Hindlimb muscle (tissue), 1 donor: Measurements from ENCODE around the gene TULP1. TPM values are rescaled to one million over a fixed set of nuclear protein-coding genes. Genes with fewer than 3 reads are reported as not detected.

ENCODE experiments used
- DNase-seq: peaks from one replicate; pipeline ENCODE4 v3.0.0-alpha.2; 2013
- polyA plus RNA-seq: library from polyadenylated mRNA; unstranded; fragments of 120-200 nt; gene quantifications from one replicate; pipeline ENCODE4 v1.2.1, GENCODE V29; 2013; ENCODE audit not compliant: insufficient read length

Gene TULP1
- polyA plus RNA-seq, 1 donor, result 1.9 TPM

- DNase-seq, result no peak
These were observed 29.6 kb downstream of the TULP1 start for GRCh38 chr6:35483062-35483461.

- no peak for DNase-seq
These were observed 31.5 kb downstream of the TULP1 start for GRCh38 chr6:35481226-35481625.

GRCh38 chr6:35480176-35480575, 32.5 kb downstream of the TULP1 start:
- no peak for DNase-seq

- DNase-seq, result no peak
These were observed 34.4 kb downstream of the TULP1 start for GRCh38 chr6:35478259-35478658.

GRCh38 chr6:35477551-35478179, 35.0 kb downstream of the TULP1 start:
- no peak for DNase-seq

- DNase-seq, result no peak
These were observed 35.7 kb downstream of the TULP1 start for GRCh38 chr6:35477028-35477427.

- DNase-seq, result no peak
These were observed 36.7 kb downstream of the TULP1 start for GRCh38 chr6:35476004-35476403.

GRCh38 chr6:35475573-35475972, 37.1 kb downstream of the TULP1 start:
- no peak for DNase-seq

GRCh38 chr6:35474942-35475570, 37.6 kb downstream of the TULP1 start:
- no peak for DNase-seq

GRCh38 chr6:35474131-35474941, 38.4 kb downstream of the TULP1 start:
- no peak for DNase-seq

- DNase-seq, result no peak
These were observed 38.9 kb downstream of the TULP1 start for GRCh38 chr6:35473850-35474130.

- no peak for DNase-seq
These were observed 39.4 kb downstream of the TULP1 start for GRCh38 chr6:35473075-35473849.

- no peak for DNase-seq
These were observed 40.8 kb downstream of the TULP1 start for GRCh38 chr6:35471836-35472345.

GRCh38 chr6:35470663-35471120, 42.0 kb downstream of the TULP1 start:
- DNase-seq, result no peak

GRCh38 chr6:35469751-35470662, 42.7 kb downstream of the TULP1 start:
- no peak for DNase-seq

- DNase-seq, result no peak
These were observed 43.5 kb downstream of the TULP1 start for GRCh38 chr6:35468980-35469750.

GRCh38 chr6:35468181-35468979, 44.3 kb downstream of the TULP1 start, which contains the start of gene RPL10A:
RPL10A (plus strand) TSS chr6:35468401; CDS start chr6:35468435, 34 bp downstream.
- DNase-seq, result peak; percentile 98

- DNase-seq, result no peak
These were observed 47.0 kb downstream of the TULP1 start for GRCh38 chr6:35465646-35466045.

- DNase-seq, result no peak
These were observed 49.4 kb downstream of the TULP1 start for GRCh38 chr6:35463292-35463691.

GRCh38 chr6:35461270-35461669, 51.4 kb downstream of the TULP1 start:
- no peak for DNase-seq
